Measurements from ENCODE around the gene TP73. TPM values are rescaled to one million over a fixed set of nuclear protein-coding genes. Genes with fewer than 3 reads are reported as not detected.
A peak's percentile ranks its signal among the peaks of the same experiment; 100 is the strongest.

Gene TP73
- total RNA-seq, 1 donor from 2014 or later = 0.05 TPM

DNA sequence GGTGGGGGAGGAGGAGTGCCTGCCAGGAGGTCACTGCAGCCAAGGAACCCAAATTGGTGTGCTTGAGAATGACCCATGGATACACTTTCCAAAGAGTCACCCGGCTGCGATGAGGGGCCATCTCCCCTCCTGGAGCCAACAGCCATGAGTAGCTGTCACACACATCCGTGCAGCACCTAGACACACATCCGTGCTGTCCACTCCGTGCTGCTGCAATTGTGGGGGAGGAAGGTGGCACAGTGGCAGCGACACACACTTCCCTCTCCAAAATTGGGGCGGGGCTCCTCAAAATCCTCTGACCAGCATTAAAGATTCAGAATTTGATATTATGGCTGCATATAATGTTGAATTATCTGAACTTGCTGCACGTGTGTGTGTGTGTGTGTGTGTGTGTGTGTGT lies 15.8 kb downstream of the TP73 start:
- DNase-seq (ENCODE audit: low spot score) = peak; percentile 52
- no peak overlapping the region for H3K27ac Mint-ChIP-seq (ENCODE audit: unreplicated experiment)
- no peak overlapping the region for H3K4me3 Mint-ChIP-seq (ENCODE audit: unreplicated experiment)
- H3K36me3 Mint-ChIP-seq (ENCODE audit: low read depth) = no peaks in the 10 kb centered on the region
- no peaks in the 10 kb centered on the region for H3K9me3 Mint-ChIP-seq (ENCODE audit: low read depth)
- no peaks in the 10 kb centered on the region for H3K27me3 Mint-ChIP-seq (ENCODE audit: low read depth)
- TF ChIP-seq, protein P1, sequence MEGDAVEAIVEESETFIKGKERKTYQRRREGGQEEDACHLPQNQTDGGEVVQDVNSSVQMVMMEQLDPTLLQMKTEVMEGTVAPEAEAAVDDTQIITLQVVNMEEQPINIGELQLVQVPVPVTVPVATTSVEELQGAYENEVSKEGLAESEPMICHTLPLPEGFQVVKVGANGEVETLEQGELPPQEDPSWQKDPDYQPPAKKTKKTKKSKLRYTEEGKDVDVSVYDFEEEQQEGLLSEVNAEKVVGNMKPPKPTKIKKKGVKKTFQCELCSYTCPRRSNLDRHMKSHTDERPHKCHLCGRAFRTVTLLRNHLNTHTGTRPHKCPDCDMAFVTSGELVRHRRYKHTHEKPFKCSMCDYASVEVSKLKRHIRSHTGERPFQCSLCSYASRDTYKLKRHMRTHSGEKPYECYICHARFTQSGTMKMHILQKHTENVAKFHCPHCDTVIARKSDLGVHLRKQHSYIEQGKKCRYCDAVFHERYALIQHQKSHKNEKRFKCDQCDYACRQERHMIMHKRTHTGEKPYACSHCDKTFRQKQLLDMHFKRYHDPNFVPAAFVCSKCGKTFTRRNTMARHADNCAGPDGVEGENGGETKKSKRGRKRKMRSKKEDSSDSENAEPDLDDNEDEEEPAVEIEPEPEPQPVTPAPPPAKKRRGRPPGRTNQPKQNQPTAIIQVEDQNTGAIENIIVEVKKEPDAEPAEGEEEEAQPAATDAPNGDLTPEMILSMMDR (IDR thresholded peaks at IDR 0.05) = no peak
- peaks cover 9% of the 10 kb centered on the region for H3K4me1 Mint-ChIP-seq (ENCODE audit: low read depth)

GRCh38 chr1:3668585-3669300 lies 16.4 kb downstream of the TP73 start:
- no peaks in the 10 kb centered on the region for H3K27me3 Mint-ChIP-seq (ENCODE audit: low read depth)
- H3K27ac Mint-ChIP-seq (ENCODE audit: unreplicated experiment) = no peak overlapping the region
- no peaks in the 10 kb centered on the region for H3K9me3 Mint-ChIP-seq (ENCODE audit: low read depth)
- H3K36me3 Mint-ChIP-seq (ENCODE audit: low read depth) = no peaks in the 10 kb centered on the region
- H3K4me1 Mint-ChIP-seq (ENCODE audit: low read depth) = peaks cover 9% of the 10 kb centered on the region
- DNase-seq (ENCODE audit: low spot score) = peak; percentile 86
- H3K4me3 Mint-ChIP-seq (ENCODE audit: unreplicated experiment) = no peak overlapping the region
- TF ChIP-seq, protein P1 (IDR thresholded peaks at IDR 0.05) = no peak

DNA sequence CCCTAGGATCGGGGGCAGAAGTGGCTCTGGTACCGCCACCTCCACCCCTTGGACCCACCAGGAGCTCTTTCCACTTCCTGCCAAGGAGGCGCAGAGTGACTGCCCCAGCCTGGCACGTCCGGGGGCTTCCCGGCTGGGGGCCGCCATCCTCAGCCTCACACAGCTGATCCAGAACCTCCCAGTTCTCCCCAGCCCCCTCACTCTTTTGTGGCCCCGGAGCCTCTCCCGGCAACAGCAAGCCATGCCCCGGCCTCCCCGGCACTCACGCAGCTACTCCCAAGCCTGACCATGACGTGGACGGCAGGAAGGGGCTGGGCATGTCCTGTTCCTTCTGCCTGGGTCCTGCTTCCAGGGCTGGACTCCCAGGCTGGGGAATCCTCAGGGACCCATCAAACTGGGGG lies 17.1 kb downstream of the TP73 start:
- TF ChIP-seq, protein P1 (IDR thresholded peaks at IDR 0.05) = no peak
- no peak overlapping the region for H3K27ac Mint-ChIP-seq (ENCODE audit: unreplicated experiment)
- H3K4me1 Mint-ChIP-seq (ENCODE audit: low read depth) = peaks cover 9% of the 10 kb centered on the region
- H3K27me3 Mint-ChIP-seq (ENCODE audit: low read depth) = no peaks in the 10 kb centered on the region
- no peaks in the 10 kb centered on the region for H3K36me3 Mint-ChIP-seq (ENCODE audit: low read depth)
- H3K9me3 Mint-ChIP-seq (ENCODE audit: low read depth) = no peaks in the 10 kb centered on the region
- no peak overlapping the region for H3K4me3 Mint-ChIP-seq (ENCODE audit: unreplicated experiment)
- peak; percentile 87 for DNase-seq (ENCODE audit: low spot score)

GRCh38 chr1:3669971-3670431 lies 17.7 kb downstream of the TP73 start:
- Mint-ChIP-seq H3K9me3 (ENCODE audit: low read depth) (no peaks in the 10 kb centered on the region), H3K4me3 (ENCODE audit: unreplicated experiment) (no peak overlapping the region), H3K27me3 (ENCODE audit: low read depth) (no peaks in the 10 kb centered on the region), H3K36me3 (ENCODE audit: low read depth) (no peaks in the 10 kb centered on the region), H3K4me1 (ENCODE audit: low read depth) (peaks cover 9% of the 10 kb centered on the region), H3K27ac (ENCODE audit: unreplicated experiment) (no peak overlapping the region)
- peak; percentile 40 for DNase-seq (ENCODE audit: low spot score)
- TF ChIP-seq, protein P1 (IDR thresholded peaks at IDR 0.05) = no peak

DNA sequence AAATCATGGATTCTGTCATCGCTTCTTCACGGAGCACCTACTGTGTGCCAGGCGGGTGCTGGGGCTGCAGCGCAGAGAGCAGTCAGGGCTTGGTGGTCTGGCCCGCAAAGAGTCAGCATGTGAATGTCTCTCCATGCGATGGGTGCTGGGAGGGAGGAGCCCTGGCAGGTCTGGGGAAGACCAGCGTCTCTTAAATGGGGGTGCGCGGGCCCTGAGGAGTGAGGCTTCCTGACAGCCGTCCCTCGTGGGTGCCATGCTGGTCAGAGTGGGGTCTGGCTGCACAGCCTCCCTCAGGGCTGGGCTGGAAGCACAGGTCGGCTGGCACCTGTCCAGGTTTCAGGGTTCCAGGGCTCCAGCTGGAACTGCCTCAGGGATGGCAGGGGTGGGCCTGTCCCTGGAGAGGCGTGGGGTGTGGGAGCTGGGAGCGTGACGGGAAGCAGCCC lies 18.5 kb downstream of the TP73 start:
- Mint-ChIP-seq H3K27me3 (ENCODE audit: low read depth) (no peaks in the 10 kb centered on the region), H3K9me3 (ENCODE audit: low read depth) (no peaks in the 10 kb centered on the region), H3K36me3 (ENCODE audit: low read depth) (no peaks in the 10 kb centered on the region), H3K4me3 (ENCODE audit: unreplicated experiment) (no peak overlapping the region), H3K4me1 (ENCODE audit: low read depth) (peaks cover 9% of the 10 kb centered on the region), H3K27ac (ENCODE audit: unreplicated experiment) (no peak overlapping the region)
- DNase-seq (ENCODE audit: low spot score) = peak; percentile 83
- TF ChIP-seq, protein P1 (IDR thresholded peaks at IDR 0.05) = no peak
